A549 (cell line): Measurements from ENCODE around the gene LILRB2. TPM values are rescaled to one million over a fixed set of nuclear protein-coding genes. Genes with fewer than 3 reads are reported as not detected.
"Not testable (repeated sequence)": the region's sequence is repeated elsewhere in the genome, so short reads cannot be mapped to it uniquely, and the experiment has no call there.

ENCODE experiments used
- ATAC-seq, 2 experiments: fragments of 200-7000 bp in 1 of 2; fragments of >200 bp in 1 of 2; cut with Nextera tagmentation in 1 of 2; cut with Tn5 transposase in 1 of 2; 3 replicates each; pipeline versions ENCODE4 v1.8.0 to v1.9.1; 2018 to 2020; ENCODE audit warnings: mild to moderate bottlenecking in 1 of 2, moderate library complexity in 1 of 2
- CTCF ChIA-PET: fragments of 300-600 bp; sonication (Branson Sonifier 250); formaldehyde crosslinking; extraction: SDS; loops from one replicate; lab custom pipeline; 2021; ENCODE audit warnings: antibody characterized with exemption, inconsistent platforms; lab: Yijun Ruan, JAX
- POLR2A ChIA-PET: fragments of 350-600 bp; formaldehyde crosslinking; extraction: SDS; loops from one replicate; lab custom pipeline; 2021; ENCODE audit warnings: antibody characterized with exemption, inconsistent platforms; lab: Yijun Ruan, JAX
- DNase-seq, 2 experiments: peaks; one replicate each; pipeline versions ENCODE4 v3.0.0 to v3.0.0-alpha.2; 2011 to 2016; ENCODE audit warnings: low read depth in 1 of 2, low spot score in 1 of 2
- FAIRE-seq: peaks from 2 replicates; lab custom pipeline; 2011; peaks lifted over from hg19 to GRCh38; lab: Jason Lieb, UNC
- H3K27ac ChIP-seq, 2 experiments: fragments of >200 bp; sonication (Bioruptor Twin); formaldehyde crosslinking; 3 replicates each; pipeline ENCODE4 v1.5.1; 2016 to 2017
- H3K4me1 ChIP-seq: fragments of >200 bp; sonication (Bioruptor Twin); formaldehyde crosslinking; 3 replicates; pipeline ENCODE4 v1.6.1; 2016
- H3K4me2 ChIP-seq: fragments of >200 bp; sonication (Bioruptor Twin); formaldehyde crosslinking; 3 replicates; pipeline ENCODE4 v1.6.1; 2016
- H3K4me3 ChIP-seq: fragments of >200 bp; sonication (Bioruptor Twin); formaldehyde crosslinking; 3 replicates; pipeline ENCODE4 v1.5.1; 2016
- H3K9me3 ChIP-seq: fragments of >200 bp; sonication (Bioruptor Twin); formaldehyde crosslinking; 3 replicates; pipeline ENCODE4 v1.6.1; 2016
- CBX2 ChIP-seq: fragments of 200-600 bp; sonication (generic); IDR thresholded peaks from 2 replicates; pipeline ENCODE4 v1.6.1; 2016; ENCODE audit warnings: low read depth, mild to moderate bottlenecking, borderline replicate concordance
- CBX8 ChIP-seq: fragments of 200-600 bp; sonication (generic); IDR thresholded peaks from 2 replicates; pipeline ENCODE4 v1.6.1; 2016
- EHMT2 ChIP-seq: fragments of 200-600 bp; sonication (generic); IDR thresholded peaks from 2 replicates; pipeline ENCODE4 v1.6.1; 2016; ENCODE audit warnings: antibody characterized with exemption, low read depth, mild to moderate bottlenecking, moderate library complexity
- HOXB5 ChIP-seq: fragments of 250-450 bp; sonication (Bioruptor Pico); IDR thresholded peaks from 2 replicates; pipeline ENCODE4 v1.5.0; 2020; ENCODE audit warnings: mild to moderate bottlenecking, moderate library complexity
- JUN ChIP-seq, 2 experiments: fragments of >200 bp; sonication (Bioruptor Twin); formaldehyde crosslinking; IDR thresholded peaks; 2 replicates in 1 of 2; 3 replicates in 1 of 2; pipeline ENCODE4 v1.6.1; 2016 to 2017
- NFE2L2 ChIP-seq: fragments of 150-350 bp; conservative IDR thresholded peaks from 2 replicates; pipeline ENCODE4 v1.6.1; 2014; ENCODE audit warnings: low read length
- RCOR1 ChIP-seq: fragments of 150-350 bp; IDR thresholded peaks from 2 replicates; pipeline ENCODE4 v1.6.1; 2014; ENCODE audit warnings: antibody characterized with exemption, low read length, low read depth
- TFCP2L1 ChIP-seq: fragments of 250-450 bp; sonication (Bioruptor Pico); IDR thresholded peaks from 2 replicates; pipeline ENCODE4 v1.5.0; 2021; ENCODE audit warnings: mild to moderate bottlenecking
- ZC3H11A ChIP-seq: fragments of 450-650 bp; IDR thresholded peaks from 2 replicates; pipeline ENCODE4 v1.6.1; 2014; ENCODE audit warnings: antibody characterized with exemption, mild to moderate bottlenecking
- ZNF302 ChIP-seq: fragments of 250-450 bp; sonication (Bioruptor Pico); IDR thresholded peaks from 2 replicates; pipeline ENCODE4 v1.9.0; 2021; ENCODE audit warnings: inconsistent platforms, mild to moderate bottlenecking, moderate library complexity
- ZSCAN20 ChIP-seq: fragments of 250-450 bp; sonication (Bioruptor Pico); IDR thresholded peaks from 2 replicates; pipeline ENCODE4 v1.8.0; 2022; ENCODE audit warnings: mild to moderate bottlenecking, moderate library complexity
- WGBS: methylation state at CpG from one replicate; pipeline ENCODE4 v1.1.6; 2017; ENCODE audit errors: missing lambda C conversion rate; 5-methylcytosine and 5-hydroxymethylcytosine counted together
- polyA minus RNA-seq: library from RNA; depleted of rRNA, polyadenylated mRNA; stranded (reverse); fragments of >200 nt; gene quantifications from 2 replicates; pipeline ENCODE4 v1.2.3, GENCODE V29; 2011; rRNA and poly(A)+ RNA removed
- polyA plus RNA-seq, 4 experiments: library from polyadenylated mRNA; depleted of rRNA in 3 of 4; stranded (reverse); fragments of >200 nt; fragmentation: RNase III in 1 of 4; extraction: RNeasy Plus Mini Kit Qiagen cat#74134 plus additional on column Dnase treatment in 1 of 4; gene quantifications; 2 replicates in 3 of 4; 3 replicates in 1 of 4; pipeline ENCODE4 v1.2.3, GENCODE V29; 2011 to 2017
- TF ChIP-seq, protein P1 (sequence below): fragments of 250-450 bp; sonication (Bioruptor Pico); IDR thresholded peaks from 2 replicates; pipeline ENCODE4 v1.5.0; 2021; ENCODE audit warnings: mild to moderate bottlenecking, moderate library complexity, borderline replicate concordance

LILRB2 gene
- polyA plus RNA-seq (2011; rRNA removed) (not detected in 2 replicates), polyA plus RNA-seq (2017; fragmentation: RNase III; extraction: RNeasy Plus Mini Kit Qiagen cat#74134 plus additional on column Dnase treatment) (not detected in 3 replicates), polyA minus RNA-seq (not detected in 2 replicates)
- polyA plus RNA-seq (2012; cell fraction: cytosol; rRNA removed) = not detected in 2 replicates
- polyA plus RNA-seq (2012; cell fraction: nucleus; rRNA removed) = not detected in 2 replicates

DNA sequence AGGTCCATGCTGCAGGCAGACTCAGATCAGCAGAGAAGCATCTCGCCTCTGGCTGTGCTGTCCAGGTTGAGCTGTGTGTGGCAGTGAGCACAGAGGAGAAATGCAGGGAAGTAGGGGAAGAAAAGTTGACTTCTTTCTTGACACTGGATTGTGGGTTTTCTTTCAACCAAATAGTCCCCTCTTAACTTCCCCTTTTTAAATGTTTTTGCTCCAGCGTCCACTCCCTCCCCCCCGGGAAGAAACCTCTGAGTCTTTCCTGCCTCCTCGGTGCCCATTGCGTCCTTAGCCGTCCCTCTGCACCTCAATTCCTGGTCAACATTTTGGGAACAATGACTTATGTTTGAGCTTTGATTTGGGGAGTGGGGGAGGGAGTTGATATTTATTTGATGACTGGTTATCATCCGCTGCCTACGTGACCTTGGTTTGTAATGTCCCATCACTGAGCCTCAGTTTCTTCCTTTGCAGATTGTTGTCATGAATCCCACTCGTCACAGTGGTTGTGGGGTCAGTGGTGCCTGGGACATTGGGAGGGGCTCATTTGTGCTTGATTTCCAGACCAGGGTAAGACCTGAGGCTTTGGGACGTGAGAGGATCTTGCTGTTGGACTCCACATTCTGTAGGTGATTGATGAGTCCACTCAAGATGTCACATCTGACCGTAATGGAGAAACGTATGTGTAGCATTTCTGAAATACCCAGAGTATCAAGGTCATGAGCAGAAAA is at the start of gene LILRB2:
Gene LILRB2 (minus strand): TSS at position 104 of the 722 bp plus-strand sequence. CDS start 614 bp downstream, outside the sequence.
- Histone ChIP-seq H3K4me1 (no peaks in the 10 kb centered on the region), H3K9me3 (no peaks in the 10 kb centered on the region), H3K4me3 (no peak within 1 kb of the TSS), H3K27ac (no peak within 1 kb of the TSS), H3K4me2 (no peak within 1 kb of the TSS)
- TF ChIP-seq NFE2L2 = no peak
- no peak for TF ChIP-seq RCOR1
- TF ChIP-seq CBX8 = no peak
- no peak for TF ChIP-seq EHMT2
- no peak for TF ChIP-seq JUN (IDR thresholded peaks at IDR 0.05)
- no peak for TF ChIP-seq ZC3H11A
- TF ChIP-seq, protein P1, sequence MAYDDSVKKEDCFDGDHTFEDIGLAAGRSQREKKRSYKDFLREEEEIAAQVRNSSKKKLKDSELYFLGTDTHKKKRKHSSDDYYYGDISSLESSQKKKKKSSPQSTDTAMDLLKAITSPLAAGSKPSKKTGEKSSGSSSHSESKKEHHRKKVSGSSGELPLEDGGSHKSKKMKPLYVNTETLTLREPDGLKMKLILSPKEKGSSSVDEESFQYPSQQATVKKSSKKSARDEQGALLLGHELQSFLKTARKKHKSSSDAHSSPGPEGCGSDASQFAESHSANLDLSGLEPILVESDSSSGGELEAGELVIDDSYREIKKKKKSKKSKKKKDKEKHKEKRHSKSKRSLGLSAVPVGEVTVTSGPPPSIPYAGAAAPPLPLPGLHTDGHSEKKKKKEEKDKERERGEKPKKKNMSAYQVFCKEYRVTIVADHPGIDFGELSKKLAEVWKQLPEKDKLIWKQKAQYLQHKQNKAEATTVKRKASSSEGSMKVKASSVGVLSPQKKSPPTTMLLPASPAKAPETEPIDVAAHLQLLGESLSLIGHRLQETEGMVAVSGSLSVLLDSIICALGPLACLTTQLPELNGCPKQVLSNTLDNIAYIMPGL (CRISPR knock-in tag) = no peak
- no peak for TF ChIP-seq ZNF302 (CRISPR knock-in tag)
- WGBS = 16% methylated on average over 12 of the region's 12 CpGs
- DNase-seq (no peak), FAIRE-seq (no peak), ATAC-seq (no peak)
- ChIA-PET POLR2A (no interaction called here), CTCF (interaction anchor here (1.2 kb wide), 1 partner anchor 15 kb away, joined by 4 read pairs; no protein-coding TSS in a partner anchor)

DNA sequence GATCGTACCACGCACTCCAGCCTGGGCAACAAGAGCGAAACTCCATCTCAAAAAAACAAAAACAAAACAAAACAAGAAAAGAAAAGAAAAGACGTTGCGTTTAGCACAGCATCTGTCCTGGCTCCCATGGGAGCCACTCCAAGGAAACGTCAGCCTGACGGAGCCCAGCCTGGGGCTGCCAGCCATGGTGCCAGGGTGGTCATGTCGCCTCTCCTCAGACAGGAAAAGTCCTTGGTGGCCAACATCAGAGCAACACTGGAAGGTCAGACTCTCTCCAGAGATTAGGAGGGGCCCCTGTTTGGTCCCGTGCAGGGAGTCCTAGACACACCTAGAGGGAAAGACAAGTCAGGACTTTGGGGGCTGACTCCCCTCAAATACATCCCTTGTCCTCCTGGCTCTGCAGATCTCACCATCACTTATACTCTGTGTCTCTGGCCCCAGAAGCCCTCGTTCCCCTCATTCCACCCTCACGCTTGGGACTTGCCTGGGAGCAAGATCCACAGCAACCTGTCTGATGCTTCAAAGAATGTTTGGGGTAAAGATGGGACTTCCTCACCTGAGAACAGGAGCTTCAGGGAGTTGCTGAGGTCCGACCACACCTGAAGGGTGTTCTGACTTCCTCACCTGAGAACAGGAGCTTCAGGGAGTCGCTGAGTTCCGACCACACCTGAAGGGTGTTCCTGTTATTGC is 48.7 kb upstream of the LILRB2 start:
- H3K4me2 ChIP-seq = no peak overlapping the region
- WGBS = 17% methylated on average over 14 of the region's 14 CpGs
- H3K9me3 ChIP-seq = 0 out of 3 replicates have a peak, but pooled peaks cover 5% of the 10 kb centered on the region
- no peak overlapping the region for H3K27ac ChIP-seq
- CTCF ChIA-PET = interaction anchor here (0.7 to 1.2 kb wide), 3 partner anchors 8 to 161 kb away, joined by 4 to 7 read pairs (median 4); no protein-coding TSS in a partner anchor
- no peak for FAIRE-seq
- TF ChIP-seq TFCP2L1 (CRISPR knock-in tag) (no peak), ZC3H11A (no peak)
- TF ChIP-seq, all 56 proteins: peak for 0
- POLR2A ChIA-PET = no interaction called here
- Histone ChIP-seq H3K4me3 (no peak overlapping the region), H3K4me1 (no peaks in the 10 kb centered on the region)
- ATAC-seq (no peak), DNase-seq (no peak)

DNA sequence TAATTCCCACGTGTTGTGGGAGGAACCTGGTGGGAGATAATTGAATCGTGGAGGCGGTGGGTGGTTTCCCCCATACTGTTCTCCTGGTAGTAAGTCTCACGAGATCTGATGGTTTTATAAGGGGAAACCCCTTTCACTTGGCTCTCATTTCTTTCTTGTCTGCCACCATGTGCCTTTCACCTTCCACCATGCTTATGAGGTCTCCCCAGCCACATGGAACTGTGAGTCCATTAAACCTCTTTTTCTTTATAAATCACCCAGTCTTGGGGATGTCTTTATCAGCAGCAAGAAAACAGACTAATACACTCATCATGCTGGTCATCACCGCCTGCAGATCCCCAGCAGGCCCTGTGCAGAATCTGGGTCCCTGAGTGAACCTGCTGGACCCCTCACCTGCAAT is 47.9 kb upstream of the LILRB2 start:
- POLR2A ChIA-PET, H3K27ac ChIP-seq, FAIRE-seq, ATAC-seq, DNase-seq, H3K4me2 ChIP-seq, H3K4me3 ChIP-seq, H3K9me3 ChIP-seq, H3K4me1 ChIP-seq: not testable (repeated sequence)
- 28% methylated on average over 5 of the region's 5 CpGs for WGBS
- CTCF ChIA-PET = interaction anchor here (0.9 to 1.3 kb wide), 2 partner anchors 111 to 160 kb away, joined by 4 read pairs; no protein-coding TSS in a partner anchor

DNA sequence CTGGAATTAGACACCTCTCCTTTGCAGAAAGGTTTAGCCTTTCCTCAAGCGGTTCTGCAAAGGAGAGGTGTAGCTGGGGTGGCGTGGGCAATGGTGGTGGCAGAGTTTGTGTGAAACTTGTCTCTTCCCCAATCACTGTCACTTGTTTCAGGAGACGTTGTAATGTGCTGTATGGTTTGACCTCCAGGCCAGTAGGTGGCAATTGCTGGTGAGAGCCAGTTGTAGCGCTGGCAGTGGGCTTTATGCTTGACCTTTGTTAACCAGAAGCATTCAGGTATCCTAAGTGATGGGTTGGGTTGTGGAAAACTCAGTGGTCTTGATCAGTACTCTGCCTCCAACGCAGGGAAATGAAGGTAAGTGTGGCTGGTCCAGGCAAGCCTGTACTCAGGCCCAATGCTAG is 44.7 kb upstream of the LILRB2 start:
- H3K4me2 ChIP-seq = no peak overlapping the region
- DNase-seq = no peak
- no peak overlapping the region for H3K4me3 ChIP-seq
- peaks cover 19% of the 10 kb centered on the region; the same call in 1 of the 3 replicates for H3K9me3 ChIP-seq
- ChIA-PET POLR2A (no interaction called here), CTCF (interaction anchor here (0.8 to 1.8 kb wide), 5 partner anchors 15 to 157 kb away, joined by 3 to 4 read pairs (median 4); no protein-coding TSS in a partner anchor)
- ATAC-seq = peak; percentile 20 to 30; a peak in 3 of 6 replicates
- no peak overlapping the region for H3K27ac ChIP-seq
- no peaks in the 10 kb centered on the region for H3K4me1 ChIP-seq
- FAIRE-seq = no peak
- WGBS = 51% methylated on average over 5 of the region's 5 CpGs
- TF ChIP-seq CBX2 (no peak), ZC3H11A (no peak), ZSCAN20 (CRISPR knock-in tag) (no peak), HOXB5 (CRISPR knock-in tag) (no peak)
